Progenitor cell of endocrine pancreas (in vitro differentiated cells): ENCODE results near the gene TRIM47. TPM values are rescaled to one million over a fixed set of nuclear protein-coding genes. Genes with fewer than 3 reads are reported as not detected.

Experiments used
- DNase-seq: peaks from one replicate; pipeline ENCODE4 v3.0.0; 2021; ENCODE audit warnings: low spot score; ENCODE audit not compliant: unreplicated experiment
- H3K27ac Mint-ChIP-seq: 2 replicates; pipeline ENCODE4 v1.8.0; 2021; ENCODE audit warnings: mild to moderate bottlenecking, moderate library complexity, mixed read lengths
- H3K27me3 Mint-ChIP-seq: 2 replicates; pipeline ENCODE4 v1.8.0; 2021; ENCODE audit warnings: mixed read lengths
- H3K36me3 Mint-ChIP-seq: 2 replicates; pipeline ENCODE4 v1.8.0; 2022; ENCODE audit warnings: mixed read lengths; ENCODE audit not compliant: insufficient read depth
- H3K4me1 Mint-ChIP-seq: 2 replicates; pipeline ENCODE4 v1.8.0; 2021; ENCODE audit warnings: low read depth, mixed read lengths
- H3K4me3 Mint-ChIP-seq: 2 replicates; pipeline ENCODE4 v1.8.0; 2021; ENCODE audit warnings: low read depth, mild to moderate bottlenecking, moderate library complexity, mixed read lengths
- H3K9me3 Mint-ChIP-seq: 2 replicates; pipeline ENCODE4 v1.8.0; 2021; ENCODE audit warnings: low read depth, mixed read lengths
- CTCF ChIP-seq: fragments of 200-600 bp; sonication (generic); IDR thresholded peaks from one replicate; pipeline ENCODE4 v1.5.0; 2021; ENCODE audit warnings: antibody characterized with exemption, mild to moderate bottlenecking; ENCODE audit not compliant: unreplicated experiment
- total RNA-seq: library from RNA; stranded (reverse); gene quantifications from 2 replicates; pipeline ENCODE4 v1.2.1, GENCODE V29; 2021

Gene TRIM47
- total RNA-seq, 1 donor from 2014 or later, result 1.0 TPM

GRCh38 chr17:75849279-75849646, 29.1 kb downstream of the TRIM47 start:
- no peak for DNase-seq
- Mint-ChIP-seq H3K4me3 (no peak overlapping the region), H3K27ac (no peak overlapping the region), H3K27me3 (no peaks in the 10 kb centered on the region), H3K4me1 (peaks cover 13% of the 10 kb centered on the region), H3K9me3 (no peaks in the 10 kb centered on the region), H3K36me3 (peaks cover 6% of the 10 kb centered on the region)
- TF ChIP-seq CTCF, result no peak

- H3K36me3 Mint-ChIP-seq, result peaks cover 6% of the 10 kb centered on the region
- H3K4me3 Mint-ChIP-seq, result no peak overlapping the region
- peak; percentile 56 for DNase-seq
- no peak overlapping the region for H3K27ac Mint-ChIP-seq
- TF ChIP-seq CTCF, result peak; percentile 69
- peaks cover 12% of the 10 kb centered on the region for H3K4me1 Mint-ChIP-seq
- H3K27me3 Mint-ChIP-seq, result no peaks in the 10 kb centered on the region
- no peaks in the 10 kb centered on the region for H3K9me3 Mint-ChIP-seq
Measured at GRCh38 chr17:75848523-75849278, 29.7 kb downstream of the TRIM47 start.

- no peak for DNase-seq
- no peaks in the 10 kb centered on the region for H3K27me3 Mint-ChIP-seq
- no peak overlapping the region for H3K4me3 Mint-ChIP-seq
- H3K36me3 Mint-ChIP-seq, result peaks cover 6% of the 10 kb centered on the region
- H3K4me1 Mint-ChIP-seq, result peaks cover 12% of the 10 kb centered on the region
- no peaks in the 10 kb centered on the region for H3K9me3 Mint-ChIP-seq
- no peak overlapping the region for H3K27ac Mint-ChIP-seq
- no peak for TF ChIP-seq CTCF
Measured at GRCh38 chr17:75847614-75848522, 30.5 kb downstream of the TRIM47 start.

- Mint-ChIP-seq H3K4me1 (peaks cover 12% of the 10 kb centered on the region), H3K36me3 (peaks cover 6% of the 10 kb centered on the region)
Measured at GRCh38 chr17:75846692-75847613, 31.4 kb downstream of the TRIM47 start.

More at GRCh38 chr17:75846692-75847613, 31.4 kb downstream of the TRIM47 start:
- Mint-ChIP-seq H3K4me3 (no peak overlapping the region), H3K27ac (no peak overlapping the region), H3K27me3 (no peaks in the 10 kb centered on the region), H3K9me3 (no peaks in the 10 kb centered on the region)
- no peak for DNase-seq
- TF ChIP-seq CTCF, result no peak
